Uterus (tissue), 2 donors: ENCODE measurements around the gene ELAC2.

Experiments
- CTCF ChIP-seq, 4 experiments: fragments of 200-600 bp in 2 of 4; fragments of 450-650 bp in 2 of 4; sonication (generic) in 2 of 4; IDR thresholded peaks; one replicate each; pipeline ENCODE4 v1.5.1; 2016 to 2019; ENCODE audit warnings: antibody characterized with exemption in 4 of 4, mild to moderate bottlenecking in 2 of 4, moderate library complexity in 1 of 4
- POLR2A ChIP-seq, 2 donors: fragments of 450-650 bp; IDR thresholded peaks; one replicate each; pipeline ENCODE4 v1.6.1; 2016; ENCODE audit warnings: antibody characterized with exemption in 2 of 2, mild to moderate bottlenecking in 1 of 2, moderate library complexity in 1 of 2

GRCh38 chr17:12990041-12990808, 27.6 kb downstream of the ELAC2 start:
- TF ChIP-seq CTCF (IDR thresholded peaks at IDR 0.05) (no peak), POLR2A (IDR thresholded peaks at IDR 0.05) (no peak)
